Stimulated activated CD4-positive, alpha-beta T cell treated with anti-CD3 and anti-CD28 coated beads, Interleukin-1b, Interleukin-23, amount 100 ng/mL, for 48 hours (primary cell): Measurements from ENCODE around the gene KRT222.

ENCODE experiments used
- DNase-seq: peaks from one replicate; pipeline ENCODE4 v3.0.0-alpha.2; 2020

Gene KRT222

DNA sequence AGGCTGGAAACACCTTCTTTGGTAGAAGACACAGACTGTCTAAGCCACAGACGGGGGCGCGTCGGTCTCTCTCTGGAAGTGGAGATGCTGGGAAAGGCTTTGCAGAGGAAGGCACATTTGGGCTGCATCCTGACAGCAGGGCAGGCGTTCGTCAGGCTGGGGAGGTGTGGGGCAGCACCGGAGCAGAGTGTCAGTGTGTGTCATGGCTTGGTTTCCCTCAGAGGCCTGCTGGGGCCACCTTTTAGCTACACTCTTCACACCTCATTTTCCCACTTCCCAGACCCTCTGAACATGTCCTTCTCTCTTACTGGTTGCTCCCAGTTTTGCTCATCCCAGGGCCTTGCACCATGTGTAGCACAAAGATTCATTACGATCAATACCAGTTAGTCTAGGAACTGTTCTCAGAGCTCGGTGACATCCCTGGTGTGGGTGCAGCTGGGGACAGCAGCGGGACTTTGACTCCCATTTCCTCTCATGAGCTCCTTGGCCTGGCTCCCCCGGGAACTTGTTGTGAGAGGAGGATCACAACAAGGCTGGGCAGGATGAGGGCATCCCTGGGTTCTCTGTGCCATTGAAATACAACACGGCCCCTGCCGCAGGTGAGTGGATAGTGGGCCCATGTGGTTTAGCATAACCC, 50.4 kb downstream of the KRT222 start:
- no peak for DNase-seq

DNA sequence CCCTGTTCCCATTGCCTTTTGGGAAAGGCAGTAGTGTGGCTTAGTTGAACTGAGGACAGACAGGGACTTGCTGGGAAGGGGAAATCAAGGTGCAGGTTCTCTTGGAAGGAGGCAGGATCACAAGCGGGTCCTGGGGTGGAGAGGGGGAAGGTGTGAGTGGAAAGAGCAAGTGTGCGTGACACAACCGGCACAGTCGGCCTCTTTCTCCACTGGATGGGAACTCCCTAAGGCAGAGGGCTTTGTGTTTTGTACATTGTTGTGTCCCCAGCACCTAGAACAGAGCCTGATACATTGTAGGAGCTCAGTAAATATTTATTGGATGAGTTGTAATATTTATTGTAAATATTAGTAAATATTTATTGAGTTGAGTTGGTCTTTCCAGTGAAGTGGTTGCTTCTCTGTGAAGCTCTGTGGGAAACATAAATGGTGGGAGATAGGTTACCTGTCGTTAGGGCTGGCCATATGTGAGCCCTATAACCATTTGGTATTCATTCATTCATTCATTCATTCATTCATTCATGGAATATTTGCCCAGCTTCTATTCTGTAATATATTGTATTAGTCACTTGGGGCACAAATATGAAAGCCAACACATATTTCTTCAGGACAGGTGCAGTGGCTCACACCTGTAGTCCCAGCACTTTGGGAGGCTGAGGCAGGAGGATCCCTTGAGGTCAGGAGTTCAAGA, 51.4 kb downstream of the KRT222 start:
- DNase-seq: no peak

DNA sequence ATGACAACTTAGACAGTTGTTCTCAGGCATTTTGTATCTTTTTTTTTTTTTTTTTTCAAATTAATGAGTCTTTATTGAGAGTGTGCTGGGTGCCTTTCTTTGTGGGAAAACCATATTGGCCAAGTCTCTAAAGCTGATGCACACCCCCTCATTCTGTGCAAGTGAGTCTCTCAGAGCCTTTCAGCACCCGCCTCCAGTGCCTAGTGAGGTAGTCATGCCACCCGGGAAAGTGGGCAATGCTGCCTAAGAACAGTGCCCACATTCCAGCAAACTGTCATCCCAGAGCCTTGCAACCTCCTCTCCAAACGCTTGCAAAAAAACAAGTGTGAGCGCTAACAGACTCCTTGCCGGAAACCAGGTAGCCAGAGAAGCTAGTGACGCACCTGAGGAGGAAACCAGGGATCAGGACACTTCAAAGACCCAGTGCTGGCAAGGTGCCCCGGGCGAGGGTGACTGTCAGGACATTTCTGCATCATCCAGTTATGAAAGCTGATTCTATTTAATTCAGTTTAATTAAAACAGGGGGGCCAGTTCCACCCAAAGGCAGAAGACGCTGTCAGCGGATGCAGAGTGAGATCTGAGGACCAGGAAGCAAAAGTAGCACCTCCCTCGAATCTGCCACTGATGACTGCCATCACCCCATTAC, 52.3 kb downstream of the KRT222 start:
- DNase-seq: peak; percentile 73

DNA sequence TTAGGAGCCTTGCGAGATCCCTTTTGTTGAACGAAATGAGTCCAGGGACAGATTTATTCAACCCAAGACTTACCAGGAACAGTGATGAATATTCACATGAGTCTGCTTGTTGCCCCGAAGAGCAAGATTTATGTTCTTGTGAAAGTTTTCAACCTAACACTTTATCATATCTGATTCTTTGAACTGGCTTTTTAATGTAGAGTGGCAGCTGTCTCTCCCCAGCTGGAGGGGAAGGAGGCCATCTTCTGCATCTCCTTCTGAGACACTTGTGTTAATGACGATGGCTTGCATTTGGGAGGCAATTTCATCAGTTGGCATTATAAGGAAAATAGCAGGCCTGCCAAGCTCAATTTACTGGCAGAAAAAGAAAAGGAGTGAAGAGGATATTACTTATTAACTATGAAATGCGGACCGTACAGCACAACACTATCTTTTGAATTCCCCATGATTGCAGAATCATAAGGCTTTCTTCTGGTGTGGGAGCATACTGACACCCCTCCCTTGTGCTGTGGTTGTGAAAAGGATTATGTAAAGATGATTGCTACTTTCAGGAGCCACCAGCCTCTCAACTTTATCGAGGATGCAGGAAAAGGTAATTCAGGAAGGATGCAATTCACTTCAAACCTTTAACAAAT, 53.0 kb downstream of the KRT222 start:
- DNase-seq: no peak

DNA sequence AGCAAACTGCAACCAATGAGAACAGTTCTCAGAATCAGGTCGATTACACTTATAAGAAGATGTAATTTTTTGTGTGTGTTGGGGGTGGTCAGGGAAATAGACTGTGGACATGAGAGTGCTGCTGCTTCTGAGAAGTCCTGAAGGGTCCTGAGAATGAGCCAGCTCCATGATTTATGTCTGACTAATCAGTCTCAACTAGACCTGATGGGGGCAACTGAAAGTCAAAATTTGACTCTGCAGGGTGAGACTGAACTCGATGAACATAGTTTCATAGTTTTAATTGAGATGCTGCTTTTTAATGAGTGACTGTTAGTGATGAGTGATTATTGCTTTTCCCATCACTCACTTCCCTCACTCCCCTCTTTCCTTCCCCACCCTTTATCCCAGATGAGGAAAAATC, 54.6 kb downstream of the KRT222 start:
- DNase-seq: no peak

DNA sequence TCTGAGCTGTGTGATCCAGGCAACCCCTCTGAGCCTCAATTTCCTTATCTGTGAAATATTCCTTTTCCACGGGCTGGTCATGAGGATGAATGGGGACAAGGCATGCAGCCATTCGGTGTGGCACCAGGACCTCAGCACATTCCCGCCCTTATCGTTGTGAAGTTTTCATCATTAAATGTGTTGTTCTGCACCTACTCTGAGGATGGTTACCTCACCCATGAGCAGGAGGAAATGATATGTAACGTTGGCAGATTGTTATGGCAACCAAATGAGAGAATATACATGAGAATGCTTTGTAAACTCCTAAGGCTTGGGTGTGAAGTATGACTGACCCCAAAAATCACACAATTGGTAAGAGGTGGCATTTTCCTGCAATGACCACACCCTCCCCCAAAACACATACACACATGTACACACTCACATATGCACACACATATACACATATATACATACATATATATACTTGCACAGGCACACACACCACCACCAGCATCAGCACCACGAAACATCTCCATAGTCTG, 56.9 kb downstream of the KRT222 start:
- DNase-seq: no peak

DNA sequence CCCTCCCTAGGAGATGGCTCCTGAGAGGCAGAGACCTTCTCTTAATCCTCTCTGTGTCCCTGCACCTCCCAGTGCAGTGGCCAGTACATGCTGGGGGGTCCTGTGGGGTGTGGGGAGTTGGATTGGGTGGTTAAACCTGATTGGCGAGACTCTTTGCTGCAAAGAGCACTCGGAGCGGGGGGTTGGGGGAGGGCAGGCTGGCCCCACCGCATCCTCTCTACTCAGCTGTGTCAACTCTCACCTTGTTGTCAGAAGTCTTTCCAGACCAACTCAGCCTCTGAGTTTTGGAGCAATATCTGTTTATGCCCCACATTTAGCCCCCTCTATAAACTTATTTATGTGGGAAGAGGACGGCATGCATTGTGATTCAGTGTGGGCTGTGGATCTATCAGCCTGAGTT, 57.3 kb downstream of the KRT222 start:
- DNase-seq: no peak

DNA sequence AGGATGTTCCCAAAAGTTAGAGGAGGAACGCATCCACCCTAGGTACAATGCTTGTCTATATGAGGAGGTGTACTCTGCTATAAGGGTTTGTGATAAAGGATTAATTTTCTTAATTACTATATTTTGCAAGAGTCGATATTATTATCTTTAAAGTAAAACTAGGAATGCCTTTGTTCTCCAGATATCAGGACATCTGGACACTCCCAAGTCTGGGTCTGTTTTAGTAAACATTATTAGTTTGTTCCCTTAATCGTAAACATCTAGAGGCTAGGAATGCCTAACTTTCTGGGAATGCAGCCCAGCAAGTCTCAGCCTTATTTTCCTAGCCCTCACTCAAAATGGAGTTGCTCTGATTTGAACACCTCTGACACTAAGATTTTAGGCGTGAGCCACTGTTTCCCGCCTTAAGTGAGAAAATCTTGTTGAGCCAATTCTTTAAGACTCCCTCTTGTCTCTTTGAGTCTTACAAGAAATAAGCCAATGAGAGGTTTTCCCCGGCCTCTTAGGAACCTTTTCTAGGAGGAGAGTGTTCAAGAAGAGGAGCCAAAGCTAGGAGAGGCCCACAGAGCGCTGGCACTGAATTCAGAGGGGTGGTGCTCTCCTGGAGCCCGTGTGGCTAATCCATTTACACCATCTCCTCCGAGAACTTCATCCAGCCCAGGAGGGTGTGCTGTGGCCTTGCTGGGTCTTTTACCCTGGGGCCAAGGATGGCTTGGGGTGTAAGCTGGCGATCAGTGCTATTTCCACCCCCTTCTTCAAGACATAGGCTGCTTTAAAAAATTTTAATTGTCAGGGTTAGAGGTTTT, 58.2 kb downstream of the KRT222 start:
- DNase-seq: no peak

DNA sequence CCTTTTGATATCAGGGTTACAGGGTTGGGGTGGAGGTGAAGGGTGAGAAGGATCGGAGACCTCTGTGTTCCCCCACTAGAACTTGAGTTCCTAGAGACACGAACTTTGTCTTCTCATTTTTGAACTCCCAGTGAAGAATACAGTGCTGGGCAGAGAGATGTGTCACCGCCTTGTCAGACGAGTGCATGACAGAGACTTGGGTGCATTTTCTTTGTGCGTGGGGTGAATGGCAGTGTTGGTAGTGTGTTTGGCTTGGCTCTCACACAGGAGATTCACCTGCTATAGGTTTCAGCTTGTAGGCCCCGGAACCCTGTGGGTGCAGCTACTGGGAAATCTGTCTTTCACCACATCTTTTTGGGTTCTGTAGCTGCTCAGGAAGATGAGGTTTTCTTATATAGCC, 59.7 kb downstream of the KRT222 start:
- peak; percentile 83 for DNase-seq
